H7 (cell line): Measurements from ENCODE around the gene DENND1B. TPM values are rescaled to one million over a fixed set of nuclear protein-coding genes. Genes with fewer than 3 reads are reported as not detected.

Experiments
- DNase-seq: peaks from one replicate; pipeline ENCODE4 v3.0.0; 2012
- H3K27me3 ChIP-seq: 2 replicates; pipeline ENCODE4 v1.6.0; 2011; ENCODE audit warnings: mild to moderate bottlenecking, low read length; ENCODE audit not compliant: control insufficient read depth, insufficient read depth
- H3K36me3 ChIP-seq: replicated peaks from 2 replicates; pipeline ENCODE4 v1.5.1; 2011; ENCODE audit warnings: low read length; ENCODE audit not compliant: control insufficient read depth, insufficient read depth
- H3K4me3 ChIP-seq: 2 replicates; pipeline ENCODE4 v1.5.1; 2011; ENCODE audit warnings: low read depth, mild to moderate bottlenecking, control low read depth, low read length, moderate library complexity; ENCODE audit not compliant: insufficient read depth
- total RNA-seq: library from RNA; depleted of rRNA; stranded (reverse); fragments of >200 nt; shearing (Covaris generic); gene quantifications from 2 replicates; pipeline ENCODE4 v1.2.3, GENCODE V29; 2014

DENND1B gene
- total RNA-seq, 1 experiment from 2014 or later: 2.9 TPM

DNA sequence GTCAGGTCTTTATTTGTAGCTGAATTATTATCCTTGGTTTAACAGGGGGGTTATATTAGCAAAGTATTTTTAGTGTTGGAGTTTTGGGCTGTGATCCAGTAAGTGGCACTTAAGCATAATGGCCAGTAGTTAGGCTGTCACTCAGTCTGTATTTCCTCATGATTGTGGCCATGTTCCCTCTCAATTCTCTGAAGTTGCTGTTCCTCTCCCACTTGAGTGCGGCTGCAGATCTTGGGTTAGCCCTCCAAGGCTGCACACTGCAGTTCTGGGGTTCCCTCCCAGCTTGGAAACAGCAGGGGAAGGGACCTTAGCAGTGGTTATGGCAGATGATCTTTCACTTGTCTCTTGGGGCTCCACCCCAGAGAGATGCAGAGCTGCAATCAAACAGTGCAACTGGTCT lies 23.2 kb upstream of the DENND1B start:
- no peak for DNase-seq
- no peak overlapping the region for H3K4me3 ChIP-seq
- H3K36me3 ChIP-seq: no peaks in the 10 kb centered on the region
- peaks cover 5% of the 10 kb centered on the region for H3K27me3 ChIP-seq

DNA sequence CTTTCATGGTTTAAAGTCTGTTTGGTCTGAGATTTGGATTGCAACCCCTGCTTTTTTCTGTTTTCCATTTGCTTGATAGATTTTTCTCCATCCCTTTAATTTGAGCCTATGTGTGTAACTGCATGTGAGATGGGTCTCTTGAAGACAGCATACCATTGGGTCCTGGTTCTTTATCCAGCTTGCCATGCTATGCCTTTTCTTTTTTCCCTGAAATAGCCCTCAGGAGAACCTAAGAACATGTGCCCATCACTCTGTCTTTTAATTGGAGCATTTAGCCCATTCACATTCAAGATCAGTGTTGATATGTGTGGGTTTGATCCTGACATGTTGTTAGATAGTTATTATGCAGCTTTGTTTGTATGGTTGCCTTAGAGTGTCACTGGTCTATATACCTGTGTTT lies 21.7 kb upstream of the DENND1B start:
- H3K27me3 ChIP-seq: peaks cover 5% of the 10 kb centered on the region
- no peaks in the 10 kb centered on the region for H3K36me3 ChIP-seq
- DNase-seq: no peak
- H3K4me3 ChIP-seq: no peak overlapping the region

DNA sequence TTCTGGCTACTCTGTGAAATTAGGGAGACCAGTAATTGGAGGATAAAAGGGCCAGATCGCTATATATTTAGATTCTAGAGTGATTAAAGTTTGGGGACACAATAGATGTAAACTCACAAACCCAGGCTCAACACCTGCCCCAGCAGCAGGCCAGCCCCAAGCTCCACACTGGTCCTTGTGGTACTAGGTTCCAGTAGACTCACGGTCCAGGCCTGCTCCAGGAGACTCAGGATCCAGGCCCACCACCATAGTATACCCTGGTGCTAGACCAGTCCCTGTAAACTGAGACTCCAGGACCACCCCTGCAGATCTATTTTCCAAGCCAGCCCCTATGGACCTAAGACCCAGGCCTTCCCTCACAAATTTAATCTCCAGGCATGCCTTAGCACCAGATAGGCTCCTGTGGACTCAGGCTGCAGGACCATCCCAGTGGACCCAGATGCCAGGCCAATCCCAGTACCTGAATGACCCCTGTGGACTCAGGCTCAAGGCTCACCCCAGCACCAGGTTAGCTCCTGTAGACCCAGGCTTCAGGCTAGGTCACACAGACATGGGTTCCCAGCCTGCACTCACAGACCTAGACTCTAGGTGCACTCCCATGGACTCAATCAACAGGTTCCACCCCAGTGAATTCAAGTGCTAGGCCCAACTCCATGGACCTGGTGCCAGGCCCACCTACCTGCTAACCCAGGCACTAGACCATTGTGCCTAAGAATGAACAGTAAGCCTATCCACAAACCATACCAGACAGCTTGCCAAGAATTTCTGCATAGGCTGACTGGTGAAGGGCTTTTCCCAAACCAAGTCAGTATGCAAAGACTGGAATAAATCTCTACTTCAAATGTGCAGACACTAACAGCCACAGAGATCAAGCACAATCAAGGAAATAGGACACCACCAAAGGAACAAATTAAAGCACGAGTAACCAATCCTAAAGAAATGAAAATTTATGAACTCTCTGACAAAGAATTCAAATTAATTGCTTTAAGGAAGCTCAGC lies 13.8 kb upstream of the DENND1B start:
- Histone ChIP-seq H3K36me3 (no peaks in the 10 kb centered on the region), H3K4me3 (no peak overlapping the region), H3K27me3 (no peaks in the 10 kb centered on the region)
- no peak for DNase-seq

DNA sequence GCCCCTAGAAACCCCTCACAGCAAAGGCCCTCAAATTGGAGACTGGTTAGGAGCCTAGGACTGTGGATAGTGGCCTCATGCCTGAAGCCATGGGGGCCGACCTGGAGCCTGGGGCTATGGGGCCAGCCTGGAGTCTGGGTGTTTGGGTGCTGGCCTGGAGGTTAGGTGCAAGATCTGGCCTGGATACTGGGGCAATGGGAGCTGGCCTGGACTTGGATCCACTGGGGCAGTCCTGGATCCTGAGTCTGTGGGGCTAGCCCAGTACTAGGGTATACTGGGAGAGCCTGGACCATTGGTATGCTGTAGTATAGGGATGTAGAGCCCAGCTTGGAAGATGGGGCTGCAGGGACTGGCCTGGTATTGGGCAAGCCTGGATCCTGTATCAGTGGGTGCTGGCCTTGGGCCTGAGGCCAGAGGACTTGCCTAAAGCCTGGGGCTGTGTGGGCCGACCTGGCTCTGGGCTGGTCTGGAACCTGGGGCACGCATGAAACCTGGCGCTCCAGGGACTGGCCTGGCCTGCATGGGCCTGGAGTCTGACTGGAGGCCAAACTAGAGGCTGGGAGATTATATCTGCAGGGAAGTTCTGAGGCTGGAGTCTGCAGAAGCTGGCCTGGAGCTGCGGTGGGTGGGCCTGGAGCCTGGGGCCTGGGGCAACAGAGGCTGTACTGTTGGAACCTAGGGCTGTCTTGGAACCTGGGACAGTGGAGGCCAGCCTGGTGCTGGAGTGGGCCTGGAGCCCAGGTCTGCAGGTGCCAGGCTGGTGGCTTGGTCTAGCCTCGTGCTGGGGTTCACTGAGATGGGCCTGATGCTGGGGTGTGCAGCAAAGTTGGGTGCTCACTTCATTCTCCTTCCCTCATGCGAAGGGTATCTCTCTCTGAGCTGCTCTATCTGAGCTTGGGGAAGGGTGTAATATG lies 12.6 kb upstream of the DENND1B start:
- DNase-seq: no peak
- Histone ChIP-seq H3K36me3 (no peaks in the 10 kb centered on the region), H3K27me3 (no peaks in the 10 kb centered on the region), H3K4me3 (no peak overlapping the region)

DNA sequence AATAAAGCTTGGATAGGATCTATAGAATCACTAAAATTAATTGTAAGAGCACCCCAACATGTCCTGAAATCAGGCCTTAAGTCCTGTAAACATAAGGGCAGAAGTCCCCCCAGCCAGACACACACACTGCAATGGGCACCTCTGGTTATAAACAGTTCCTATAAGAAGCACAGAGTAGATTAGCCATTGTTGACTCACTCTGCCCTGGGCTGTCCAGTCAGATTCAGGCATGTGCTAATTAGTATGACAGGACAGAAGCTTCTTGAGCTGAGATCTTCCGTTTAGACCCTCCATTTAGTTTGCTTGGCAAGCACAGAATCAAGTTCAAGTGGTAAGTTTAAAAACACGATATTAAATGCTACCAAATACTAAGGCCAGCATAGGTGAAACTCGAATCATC lies 11.8 kb upstream of the DENND1B start:
- Histone ChIP-seq H3K27me3 (no peaks in the 10 kb centered on the region), H3K36me3 (no peaks in the 10 kb centered on the region), H3K4me3 (no peak overlapping the region)
- DNase-seq: no peak

DNA sequence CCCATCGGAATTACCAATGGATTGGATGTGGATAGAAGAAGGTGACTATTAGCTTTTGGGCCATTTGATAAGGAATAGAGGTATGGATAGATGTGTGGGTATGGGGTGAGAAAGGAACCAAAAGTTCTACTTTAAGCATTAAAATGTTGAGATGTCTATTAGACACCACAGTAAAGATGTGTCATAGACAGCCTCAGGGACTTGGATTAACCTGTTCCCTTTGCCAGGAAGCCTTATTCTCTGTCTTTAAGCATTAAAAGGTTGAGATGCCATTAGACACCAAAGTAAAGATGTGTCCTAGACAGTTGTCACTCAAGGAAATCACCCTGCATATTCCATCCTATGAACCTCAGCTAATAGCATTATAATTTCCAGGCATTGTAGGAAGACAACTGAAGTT lies 11.0 kb upstream of the DENND1B start:
- H3K27me3 ChIP-seq: no peaks in the 10 kb centered on the region
- DNase-seq: no peak
- H3K36me3 ChIP-seq: no peaks in the 10 kb centered on the region
- no peak overlapping the region for H3K4me3 ChIP-seq

DNA sequence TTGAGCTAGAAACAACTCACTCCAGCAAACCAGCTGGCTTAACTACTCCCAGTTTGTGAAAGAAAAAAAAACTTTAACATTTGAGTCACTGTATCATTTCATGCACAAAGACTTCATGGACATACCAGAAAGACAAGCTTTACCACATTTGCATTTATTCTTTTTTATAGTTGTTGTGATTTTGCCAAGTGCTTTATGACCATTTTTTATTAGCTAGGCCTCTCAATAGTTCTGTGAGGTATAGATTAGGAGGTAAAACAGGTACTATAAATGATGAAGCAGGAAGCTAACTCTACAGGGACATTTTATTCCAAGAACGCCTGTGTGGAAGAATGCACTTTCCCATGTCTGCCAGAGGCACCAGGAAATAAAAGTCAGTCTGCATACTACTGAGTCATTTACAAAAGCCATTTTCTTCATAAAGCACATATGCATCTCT lies 8.2 kb upstream of the DENND1B start:
- H3K36me3 ChIP-seq: no peaks in the 10 kb centered on the region
- DNase-seq: no peak
- H3K27me3 ChIP-seq: no peaks in the 10 kb centered on the region
- no peak overlapping the region for H3K4me3 ChIP-seq

DNA sequence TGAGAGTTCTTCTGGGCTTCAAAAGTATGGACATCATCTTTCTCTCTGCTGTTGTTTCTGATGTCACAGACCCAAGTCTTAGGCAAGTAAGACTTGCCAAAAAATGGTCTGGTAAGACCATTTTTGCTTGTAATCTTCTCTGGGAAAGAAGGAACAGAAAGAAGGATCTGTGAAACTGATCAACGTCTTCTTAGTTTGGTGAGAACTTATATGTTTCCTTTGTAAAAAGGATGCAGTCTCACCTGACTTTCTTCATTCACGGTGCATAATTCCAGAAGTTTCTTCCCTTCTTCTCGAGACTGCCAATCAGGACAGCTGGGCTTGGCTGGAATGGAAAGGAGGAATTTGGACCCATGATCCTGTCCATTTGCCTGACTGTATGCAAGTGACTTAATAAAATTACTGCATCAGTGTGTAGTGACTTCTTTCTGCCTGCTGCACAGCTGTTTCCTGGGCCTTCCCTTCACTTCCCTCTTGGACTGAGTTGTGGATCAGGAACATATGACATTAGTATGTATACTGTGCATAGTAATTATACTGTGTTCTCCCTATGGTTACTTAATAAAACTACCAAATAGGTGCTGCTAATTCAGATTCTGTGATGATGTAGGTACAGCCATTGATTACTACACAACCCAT lies 7.6 kb upstream of the DENND1B start:
- no peaks in the 10 kb centered on the region for H3K36me3 ChIP-seq
- H3K4me3 ChIP-seq: no peak overlapping the region
- DNase-seq: no peak
- no peaks in the 10 kb centered on the region for H3K27me3 ChIP-seq

DNA sequence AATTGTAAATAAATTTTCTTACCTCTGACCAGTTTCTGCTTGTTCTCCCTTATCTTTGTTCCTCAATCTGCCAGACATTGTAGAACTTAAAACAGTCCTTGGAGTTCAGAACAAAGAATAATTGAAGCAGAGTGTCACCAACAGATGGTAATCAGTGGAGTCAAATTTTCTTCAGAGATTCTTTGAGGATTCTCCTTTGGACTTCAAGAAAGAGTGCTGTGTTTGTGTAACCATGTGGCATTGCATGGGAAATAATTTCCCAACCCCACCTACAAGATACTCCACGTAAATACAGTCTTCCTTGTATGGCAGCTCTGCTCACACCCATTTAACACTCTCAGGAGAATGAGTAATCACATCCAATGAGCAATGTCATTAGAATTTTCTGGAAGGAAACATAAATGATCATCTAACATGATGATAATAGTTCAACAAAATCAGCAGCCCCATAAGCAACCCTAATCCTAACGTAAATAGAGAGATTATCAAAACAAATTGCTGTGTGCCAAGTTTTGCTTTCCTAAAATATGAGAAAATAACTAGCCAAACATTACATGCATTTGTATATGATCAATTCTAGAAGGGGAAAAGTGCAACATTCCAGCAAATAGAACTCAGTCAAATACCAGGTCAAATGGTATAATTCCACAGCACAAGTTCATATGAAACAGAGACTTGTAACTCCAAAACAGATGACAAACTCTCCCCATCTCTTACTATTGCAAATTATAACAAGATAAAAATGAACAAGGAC lies 6.9 kb upstream of the DENND1B start:
- H3K4me3 ChIP-seq: no peak overlapping the region
- no peak for DNase-seq
- no peaks in the 10 kb centered on the region for H3K36me3 ChIP-seq
- H3K27me3 ChIP-seq: no peaks in the 10 kb centered on the region

DNA sequence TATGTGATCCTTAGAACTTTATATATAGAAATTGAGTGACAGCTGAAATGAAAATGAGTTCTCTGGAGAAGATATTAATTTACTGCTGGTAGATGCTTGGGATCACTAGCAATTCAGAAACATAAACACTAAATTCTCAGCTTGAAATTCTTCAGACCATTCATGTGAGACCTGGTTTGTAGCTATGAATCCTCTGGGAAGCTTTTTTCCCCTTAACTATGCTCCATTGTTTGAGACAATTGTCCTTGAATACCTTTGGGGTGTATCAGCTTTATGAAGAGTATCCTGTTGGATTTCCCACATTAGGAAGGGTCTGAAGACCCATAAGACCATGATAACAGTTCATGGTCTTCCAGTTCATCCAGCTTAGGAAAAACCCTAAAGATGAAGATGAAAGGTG lies 4.6 kb upstream of the DENND1B start:
- H3K4me3 ChIP-seq: no peak overlapping the region
- no peak for DNase-seq
- no peaks in the 10 kb centered on the region for H3K36me3 ChIP-seq
- peaks cover 3% of the 10 kb centered on the region; the same call in 1 of the 2 replicates for H3K27me3 ChIP-seq

DNA sequence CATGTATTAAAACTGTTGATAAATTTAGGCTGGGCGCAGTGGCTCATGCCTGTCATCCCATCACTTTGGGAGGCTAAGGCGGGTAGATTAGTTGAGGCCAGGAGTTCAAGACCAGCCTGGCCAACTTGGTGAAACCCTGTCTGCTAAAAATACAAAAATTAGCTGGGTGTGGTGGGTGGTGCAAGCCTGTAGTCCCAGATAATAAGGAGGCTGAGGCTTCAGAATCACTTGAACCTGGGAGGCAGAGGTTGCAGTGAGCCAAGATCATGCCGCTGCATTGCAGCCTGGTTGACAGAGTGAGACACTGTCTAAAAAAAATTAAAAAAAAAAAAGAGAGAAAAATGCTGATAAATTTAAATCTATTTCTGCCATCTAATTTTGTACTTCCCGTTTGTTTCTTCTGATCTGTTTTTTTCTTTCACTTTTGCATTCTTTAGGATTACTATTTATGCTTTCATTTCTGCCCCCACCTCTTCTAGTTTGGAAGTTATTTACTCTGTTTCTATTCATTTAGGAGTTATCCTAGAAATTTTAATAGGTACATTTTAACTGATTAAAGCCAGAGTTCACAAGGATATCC lies 3.2 kb upstream of the DENND1B start:
- no peak for DNase-seq
- H3K4me3 ChIP-seq: no peak overlapping the region
- H3K27me3 ChIP-seq: peaks cover 12% of the 10 kb centered on the region
- no peaks in the 10 kb centered on the region for H3K36me3 ChIP-seq

DNA sequence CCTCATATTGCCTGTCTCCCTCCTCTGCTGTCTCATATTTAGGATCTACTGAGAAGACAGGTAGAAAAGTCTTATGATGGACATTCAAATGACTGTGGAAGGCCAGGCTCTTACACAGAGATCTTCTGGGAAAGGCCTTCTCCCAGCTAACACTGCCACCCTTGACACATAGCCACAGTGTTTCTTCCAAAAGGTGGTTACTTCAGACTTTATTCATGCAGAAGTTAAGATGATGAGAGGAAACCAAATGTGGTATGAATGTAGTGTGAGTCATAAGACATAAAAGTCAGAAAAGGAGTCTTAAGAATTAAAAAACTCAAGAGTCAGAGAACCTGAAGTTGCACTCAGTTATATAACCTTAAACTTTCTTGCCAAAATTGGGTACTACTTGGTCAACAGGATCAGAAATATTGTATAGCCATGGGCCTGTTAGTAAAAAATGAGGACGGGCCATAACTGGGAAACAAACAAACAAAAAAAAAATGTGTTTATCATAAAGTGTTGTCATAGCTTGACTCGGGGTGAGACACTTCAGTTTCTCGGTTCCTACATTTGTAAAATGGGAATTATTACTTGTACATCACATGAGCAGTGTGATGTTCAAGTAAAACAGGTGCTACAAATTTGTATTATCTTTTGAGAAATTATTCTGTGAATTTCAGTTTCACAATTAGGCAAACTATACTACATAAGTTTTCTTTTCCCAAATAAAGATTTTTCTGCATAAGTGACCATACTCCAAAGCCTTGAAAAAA lies 1.2 kb upstream of the DENND1B start:
- no peak for DNase-seq
- Histone ChIP-seq H3K27me3 (peaks cover 12% of the 10 kb centered on the region), H3K4me3 (no peak overlapping the region), H3K36me3 (no peaks in the 10 kb centered on the region)
